ENCODE measurements around the gene QRICH2. TPM values are rescaled to one million over a fixed set of nuclear protein-coding genes. Genes with fewer than 3 reads are reported as not detected.

QRICH2 gene
- polyA plus RNA-seq, 1 experiment: 3.4 TPM

DNA sequence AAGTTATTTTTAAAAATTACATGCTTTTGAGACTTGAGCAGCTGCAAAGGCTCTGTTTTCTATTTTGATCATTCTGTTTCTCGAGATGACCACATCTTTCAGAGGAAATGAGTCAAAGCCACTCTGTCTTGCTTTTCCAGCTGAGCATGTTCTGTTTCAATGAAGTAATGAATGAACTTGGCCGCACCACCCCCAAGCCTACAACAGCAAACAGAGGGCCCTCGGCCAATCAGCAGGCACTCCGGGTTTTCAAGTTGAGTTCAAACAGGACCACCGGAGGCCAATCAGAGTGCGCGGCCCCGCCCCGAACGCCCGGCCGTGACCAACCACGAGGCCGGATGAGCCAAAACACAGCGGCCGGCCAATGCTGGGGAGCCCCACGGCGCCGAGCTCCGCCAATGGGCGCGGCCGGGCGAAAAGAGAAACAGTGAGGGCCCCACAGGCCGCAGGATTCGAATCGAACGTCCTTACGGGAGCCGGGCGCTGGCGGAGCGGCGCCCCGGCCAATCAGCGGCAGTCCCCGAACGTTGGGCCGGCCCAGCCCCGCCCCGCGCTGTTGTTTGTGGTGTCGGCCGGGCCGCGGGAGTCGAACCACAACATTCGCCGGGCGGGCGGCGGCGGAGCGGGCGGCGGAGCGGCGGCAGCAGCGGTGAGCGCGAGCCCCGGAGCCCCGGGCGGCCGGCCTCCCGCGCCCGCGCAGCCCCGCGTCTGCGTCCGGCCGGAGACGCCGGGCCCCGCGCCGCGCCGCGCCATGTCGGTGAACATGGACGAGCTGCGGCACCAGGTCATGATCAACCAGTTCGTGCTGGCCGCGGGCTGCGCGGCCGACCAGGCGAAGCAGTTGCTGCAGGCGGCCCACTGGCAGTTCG lies 43.1 kb downstream of the QRICH2 start, which contains the start of gene UBALD2:
TSS of gene UBALD2 (plus strand) at position 594 of the 869 bp plus-strand sequence. CDS start at position 752, 158 bp downstream.
- DNase-seq (ENCODE audit: low read depth): peak; percentile 99
- ChIA-PET CTCF (interaction anchor here (0.6 to 2.3 kb wide), 8 partner anchors 11 to 144 kb away, joined by 3 to 8 read pairs (median 4); no protein-coding TSS in a partner anchor), POLR2A (interaction anchor here (0.6 kb wide), 1 partner anchor 11 kb away, joined by 6 read pairs; no protein-coding TSS in a partner anchor)
- Histone ChIP-seq H3K36me3 (ENCODE audit: control insufficient read depth, insufficient read depth, low read length) (peaks cover 3% of the 10 kb centered on the region), H3K27me3 (ENCODE audit: control insufficient read depth, insufficient read depth, low read length) (no peaks in the 10 kb centered on the region), H3K4me3 (ENCODE audit: low read depth, low read length) (peak within 1 kb of the TSS; percentile 80)
- TF ChIP-seq, protein P1, sequence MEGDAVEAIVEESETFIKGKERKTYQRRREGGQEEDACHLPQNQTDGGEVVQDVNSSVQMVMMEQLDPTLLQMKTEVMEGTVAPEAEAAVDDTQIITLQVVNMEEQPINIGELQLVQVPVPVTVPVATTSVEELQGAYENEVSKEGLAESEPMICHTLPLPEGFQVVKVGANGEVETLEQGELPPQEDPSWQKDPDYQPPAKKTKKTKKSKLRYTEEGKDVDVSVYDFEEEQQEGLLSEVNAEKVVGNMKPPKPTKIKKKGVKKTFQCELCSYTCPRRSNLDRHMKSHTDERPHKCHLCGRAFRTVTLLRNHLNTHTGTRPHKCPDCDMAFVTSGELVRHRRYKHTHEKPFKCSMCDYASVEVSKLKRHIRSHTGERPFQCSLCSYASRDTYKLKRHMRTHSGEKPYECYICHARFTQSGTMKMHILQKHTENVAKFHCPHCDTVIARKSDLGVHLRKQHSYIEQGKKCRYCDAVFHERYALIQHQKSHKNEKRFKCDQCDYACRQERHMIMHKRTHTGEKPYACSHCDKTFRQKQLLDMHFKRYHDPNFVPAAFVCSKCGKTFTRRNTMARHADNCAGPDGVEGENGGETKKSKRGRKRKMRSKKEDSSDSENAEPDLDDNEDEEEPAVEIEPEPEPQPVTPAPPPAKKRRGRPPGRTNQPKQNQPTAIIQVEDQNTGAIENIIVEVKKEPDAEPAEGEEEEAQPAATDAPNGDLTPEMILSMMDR (IDR thresholded peaks at IDR 0.05; ENCODE audit: insufficient read depth, low read depth, low read length): no peak

DNA sequence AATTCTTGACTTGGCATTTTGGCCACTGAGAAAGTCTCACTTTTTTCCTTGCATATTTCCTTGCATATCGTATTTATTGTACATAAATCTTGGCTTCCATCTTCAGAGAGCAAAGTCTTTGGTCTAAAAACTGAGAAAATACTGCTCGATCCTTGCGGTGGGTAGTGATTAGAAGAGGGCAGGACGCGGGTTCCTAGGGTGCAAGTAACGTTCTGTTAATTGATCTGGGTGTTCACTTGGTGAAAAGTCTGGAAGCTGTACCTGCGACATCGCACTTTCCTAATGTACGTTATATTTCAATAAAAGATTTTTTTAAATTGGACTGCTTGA lies 43.7 kb downstream of the QRICH2 start:
- CTCF ChIA-PET: interaction anchor here (0.6 to 2.3 kb wide), 8 partner anchors 10 to 143 kb away, joined by 3 to 8 read pairs (median 4); no protein-coding TSS in a partner anchor
- no peaks in the 10 kb centered on the region; the same call in 1 of the 2 replicates for H3K36me3 ChIP-seq (ENCODE audit: control insufficient read depth, insufficient read depth, low read length)
- H3K27me3 ChIP-seq (ENCODE audit: control insufficient read depth, insufficient read depth, low read length): no peaks in the 10 kb centered on the region
- POLR2A ChIA-PET: no interaction called here
- peak overlapping the region; percentile 8; the same call in 1 of the 2 replicates for H3K4me3 ChIP-seq (ENCODE audit: low read depth, low read length)
- TF ChIP-seq, protein P1 (IDR thresholded peaks at IDR 0.05; ENCODE audit: insufficient read depth, low read depth, low read length): no peak
- no peak for DNase-seq (ENCODE audit: low read depth)

DNA sequence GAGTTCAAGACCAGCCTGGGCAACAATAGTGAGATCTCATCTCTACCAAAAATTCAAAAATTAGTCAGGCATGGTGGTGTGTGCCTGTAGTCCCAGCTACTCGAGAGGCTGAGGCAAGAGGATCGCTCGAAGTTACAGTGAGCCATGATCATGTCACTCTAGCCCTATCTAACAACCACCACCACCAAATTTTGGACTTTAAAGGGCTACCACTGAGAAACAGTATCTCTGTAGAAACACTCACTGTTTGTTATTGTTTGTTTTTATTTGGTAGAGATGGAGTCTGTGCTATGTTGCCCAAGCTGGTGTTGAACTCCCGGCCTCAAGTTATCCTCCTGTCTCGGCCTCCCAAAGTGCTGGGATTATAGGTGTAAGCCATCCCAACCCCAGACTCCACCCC lies 44.2 kb downstream of the QRICH2 start:
- no peak overlapping the region for H3K4me3 ChIP-seq (ENCODE audit: low read depth, low read length)
- no peaks in the 10 kb centered on the region; the same call in 1 of the 2 replicates for H3K36me3 ChIP-seq (ENCODE audit: control insufficient read depth, insufficient read depth, low read length)
- H3K27me3 ChIP-seq (ENCODE audit: control insufficient read depth, insufficient read depth, low read length): no peaks in the 10 kb centered on the region
- POLR2A ChIA-PET: no interaction called here
- DNase-seq (ENCODE audit: low read depth): no peak
- CTCF ChIA-PET: interaction anchor here (0.9 to 2.3 kb wide), 3 partner anchors 16 to 143 kb away, joined by 3 to 6 read pairs (median 5); no protein-coding TSS in a partner anchor
- TF ChIP-seq, protein P1 (IDR thresholded peaks at IDR 0.05; ENCODE audit: insufficient read depth, low read depth, low read length): no peak

DNA sequence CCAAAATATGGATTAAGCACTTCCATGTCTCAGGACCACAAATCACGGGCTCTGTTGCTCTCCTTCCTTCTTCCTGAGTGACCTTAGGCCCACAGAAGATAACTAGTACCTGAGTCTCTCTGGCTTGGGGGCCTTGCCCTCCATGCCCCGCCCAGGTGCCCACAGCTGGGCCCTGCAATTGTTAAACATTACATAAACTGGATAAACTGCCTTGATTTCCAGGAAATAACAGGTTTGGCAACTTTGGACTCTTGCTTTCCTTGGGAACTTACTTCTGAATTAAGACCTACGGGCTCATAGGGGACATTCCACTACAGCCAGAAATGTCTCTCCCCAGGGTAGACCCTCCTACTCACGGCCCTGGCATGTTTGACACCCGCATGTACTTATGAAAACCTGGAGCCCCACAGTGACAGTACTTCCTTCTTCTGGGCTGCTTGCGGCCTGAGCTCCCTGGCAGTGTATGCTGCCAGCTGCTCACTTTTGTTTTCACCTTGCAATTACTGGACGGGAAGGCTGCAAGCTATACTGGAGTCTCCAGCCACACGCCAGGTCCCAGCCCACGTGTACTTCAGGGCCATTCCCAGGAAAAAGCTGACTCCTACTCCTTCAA lies 45.2 kb downstream of the QRICH2 start:
- TF ChIP-seq, protein P1 (IDR thresholded peaks at IDR 0.05; ENCODE audit: insufficient read depth, low read depth, low read length): no peak
- POLR2A ChIA-PET: no interaction called here

More for the DNA sequence above, 45.2 kb downstream of the QRICH2 start:
- CTCF ChIA-PET: interaction anchor here (0.9 to 2.3 kb wide), 3 partner anchors 17 to 142 kb away, joined by 3 to 5 read pairs (median 3); no protein-coding TSS in a partner anchor
- H3K36me3 ChIP-seq (ENCODE audit: control insufficient read depth, insufficient read depth, low read length): no peaks in the 10 kb centered on the region
- no peak overlapping the region for H3K4me3 ChIP-seq (ENCODE audit: low read depth, low read length)
- no peak for DNase-seq (ENCODE audit: low read depth)
- no peaks in the 10 kb centered on the region for H3K27me3 ChIP-seq (ENCODE audit: control insufficient read depth, insufficient read depth, low read length)
